HG02981 (cell line): ENCODE results near the gene CYP2W1.
"Not testable (repeated sequence)": the region's sequence is repeated elsewhere in the genome, so short reads cannot be mapped to it uniquely, and the experiment has no call there.

ENCODE experiments used
- ATAC-seq: cut with Tn5 transposase; IDR thresholded peaks from one replicate; pipeline ENCODE4 v1.9.1; 2021; ENCODE audit warnings: mild to moderate bottlenecking, moderate library complexity; ENCODE audit not compliant: unreplicated experiment

The CYP2W1 gene

GRCh38 chr7:996079-996872, 13.3 kb downstream of the CYP2W1 start:
- ATAC-seq = no peak

GRCh38 chr7:997404-998395, 14.7 kb downstream of the CYP2W1 start:
- ATAC-seq = no peak

- no peak for ATAC-seq
Observed at GRCh38 chr7:999149-999879, 16.3 kb downstream of the CYP2W1 start.

DNA sequence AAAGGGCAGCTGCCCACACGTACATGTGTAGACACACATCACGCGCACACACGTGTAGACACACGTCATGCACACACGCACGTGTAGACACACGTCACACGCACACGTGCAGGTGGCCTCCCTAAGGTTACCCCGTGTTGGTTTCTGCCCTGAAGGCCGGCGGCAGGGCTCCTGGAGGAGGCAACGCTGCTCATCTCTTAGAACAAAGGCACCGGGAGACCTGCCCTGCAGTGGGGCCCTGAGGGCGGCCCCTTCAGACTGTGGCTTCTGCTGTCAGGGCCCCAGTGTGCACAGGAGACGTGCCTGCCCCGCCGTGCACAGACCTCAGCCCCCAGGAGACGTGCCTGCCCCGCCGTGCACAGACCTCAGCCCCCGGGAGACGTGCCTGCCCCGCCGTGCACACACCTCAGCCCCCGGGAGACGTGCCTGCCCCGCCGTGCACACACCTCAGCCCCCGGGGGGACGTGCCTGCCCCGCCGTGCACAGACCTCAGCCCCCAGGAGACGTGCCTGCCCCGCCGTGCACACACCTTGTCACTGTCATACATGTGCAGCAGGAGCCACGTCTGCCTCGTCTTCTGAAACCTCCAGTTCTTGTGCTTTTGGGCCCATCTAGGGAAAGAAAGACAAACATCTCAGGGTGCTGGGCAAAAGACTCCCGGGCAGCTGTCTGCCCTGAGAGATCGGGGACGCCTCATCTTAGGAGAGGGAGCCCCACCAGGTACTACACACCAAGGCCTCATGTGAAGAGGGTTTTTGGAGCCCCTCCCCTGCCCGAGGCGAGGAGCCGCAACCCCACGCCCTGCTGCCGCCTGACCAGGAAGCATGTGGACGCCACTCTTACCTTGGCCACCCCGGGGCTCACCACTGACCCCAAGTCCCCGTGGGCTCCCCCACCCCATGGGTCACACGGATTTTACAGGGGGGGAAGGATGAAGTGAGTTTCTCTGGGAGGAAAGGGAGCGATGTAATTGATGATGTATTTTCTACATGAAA, 17.3 kb downstream of the CYP2W1 start:
- ATAC-seq = no peak

DNA sequence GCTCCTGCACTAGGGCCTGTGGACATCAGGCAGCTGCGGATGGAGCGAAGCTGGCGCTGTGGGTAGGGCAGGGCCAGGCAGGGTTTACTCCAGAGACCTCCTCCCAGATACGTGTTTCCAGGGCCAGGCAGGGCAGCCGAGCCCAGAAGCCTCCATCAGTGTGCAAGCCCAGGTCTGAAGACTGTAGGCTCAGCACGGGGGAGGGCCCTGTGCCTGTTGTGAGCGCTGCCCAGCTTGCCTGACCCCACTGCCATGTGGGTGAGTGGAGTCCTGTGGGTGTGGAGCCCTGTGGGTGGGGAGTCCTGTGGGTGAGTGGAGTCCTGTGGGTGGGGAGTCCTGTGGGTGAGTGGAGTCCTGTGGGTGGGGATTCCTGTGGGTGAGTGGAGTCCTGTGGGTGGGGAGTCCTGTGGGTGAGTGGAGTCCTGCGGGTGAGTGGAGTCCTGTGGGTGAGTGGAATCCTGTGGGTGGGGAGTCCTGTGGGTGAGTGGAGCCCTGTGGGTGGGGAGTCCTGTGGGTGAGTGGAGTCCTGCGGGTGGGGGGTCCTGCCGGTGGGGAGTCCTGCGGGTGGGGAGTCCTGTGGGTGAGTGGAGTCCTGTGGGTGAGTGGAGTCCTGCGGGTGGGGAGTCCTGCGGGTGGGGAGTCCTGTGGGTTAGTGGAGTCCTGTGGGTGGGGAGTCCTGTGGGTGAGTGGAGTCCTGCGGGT, 18.2 kb downstream of the CYP2W1 start:
- ATAC-seq = not testable (repeated sequence)

- not testable (repeated sequence) for ATAC-seq
Observed at GRCh38 chr7:1002026-1002425, 19.0 kb downstream of the CYP2W1 start.

GRCh38 chr7:1002445-1002844, 19.5 kb downstream of the CYP2W1 start:
- not testable (repeated sequence) for ATAC-seq

- no peak for ATAC-seq
Observed at GRCh38 chr7:1004018-1004852, 21.3 kb downstream of the CYP2W1 start.

DNA sequence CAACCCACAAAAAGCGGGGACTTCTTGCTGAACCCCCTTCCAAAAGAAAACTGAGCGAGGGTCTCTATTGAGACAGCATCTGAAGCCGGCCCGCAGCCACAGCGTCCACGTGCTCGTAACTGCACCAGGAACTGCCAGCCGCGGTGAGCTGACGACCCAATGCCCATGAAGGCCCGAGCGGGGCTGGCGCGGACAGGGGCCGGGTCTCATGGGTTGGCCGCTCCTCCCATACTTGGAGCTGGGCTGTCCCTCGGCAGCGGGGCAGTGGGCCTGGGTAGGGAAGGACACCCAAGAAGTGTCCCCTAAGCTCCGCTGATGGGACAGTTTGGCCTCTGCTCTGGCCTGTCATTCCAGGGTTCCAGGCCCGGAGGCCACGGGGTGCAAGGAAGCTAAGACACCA, 22.3 kb downstream of the CYP2W1 start:
- no peak for ATAC-seq

DNA sequence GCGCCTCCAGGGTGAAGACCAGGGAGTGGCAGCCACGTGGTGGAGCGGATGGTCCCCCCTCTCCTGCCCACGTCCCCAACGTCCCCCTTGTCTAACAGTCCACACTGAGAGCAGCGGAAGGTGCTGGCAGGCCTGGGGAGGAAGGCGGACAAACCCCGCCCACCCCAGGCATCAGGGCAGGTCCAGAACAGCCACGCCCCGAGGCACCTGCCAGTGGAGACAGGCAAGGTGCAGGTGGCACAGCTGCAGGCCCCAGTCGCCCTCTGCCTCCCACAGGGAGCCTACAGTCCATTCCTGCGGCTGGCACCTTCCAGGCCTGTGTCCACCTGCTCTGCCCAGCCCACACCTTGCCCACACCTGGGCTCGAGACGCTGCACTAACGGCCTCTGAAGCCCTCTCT, 24.9 kb downstream of the CYP2W1 start:
- no peak for ATAC-seq

DNA sequence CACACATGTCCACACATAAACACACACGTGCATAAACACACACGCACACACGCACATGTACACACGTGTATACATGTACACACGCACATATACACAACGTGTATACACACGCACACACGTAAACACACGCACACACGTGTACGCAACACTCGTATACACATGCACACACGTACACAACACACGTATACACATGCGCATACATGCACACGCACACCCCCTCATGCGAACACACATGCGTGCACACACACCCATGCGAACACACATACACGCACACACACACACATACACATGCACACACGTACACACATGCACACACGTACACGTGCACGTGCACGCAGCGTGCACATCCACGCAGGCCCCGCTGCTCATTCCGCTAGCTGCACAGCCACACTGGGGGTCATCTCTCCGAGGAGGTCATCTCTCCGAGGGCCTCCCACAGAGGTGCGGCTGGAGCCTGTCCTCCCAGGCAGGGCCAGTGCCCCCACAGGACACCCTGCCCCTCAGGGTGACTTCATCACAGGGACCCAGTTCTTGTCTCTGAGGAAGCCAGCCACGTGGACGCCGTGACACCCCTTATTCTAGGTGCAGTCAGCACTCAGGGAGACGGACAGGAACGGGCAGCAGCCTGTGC, 25.9 kb downstream of the CYP2W1 start:
- no peak for ATAC-seq

- ATAC-seq = no peak
Observed at GRCh38 chr7:1009747-1010146, 26.8 kb downstream of the CYP2W1 start.

DNA sequence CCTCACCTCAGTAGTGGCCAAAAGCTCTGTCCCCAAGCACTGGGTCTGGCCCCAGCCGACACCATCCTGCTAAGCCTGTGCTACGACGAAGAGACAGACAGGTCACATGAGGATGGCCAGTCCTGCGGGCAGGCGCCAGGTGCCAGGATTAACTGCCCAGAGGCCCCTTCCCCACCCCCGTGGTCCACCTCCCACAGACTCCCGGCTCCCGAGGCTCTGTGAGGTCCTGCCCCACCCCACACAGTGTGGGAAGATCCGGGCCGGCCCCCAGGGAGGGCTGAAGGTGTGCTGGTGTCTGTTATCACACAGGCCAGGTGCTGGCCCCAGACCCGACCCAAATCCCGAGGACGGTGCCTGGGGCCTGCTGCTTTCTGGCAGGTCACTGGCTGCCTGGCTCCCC, 27.2 kb downstream of the CYP2W1 start:
- ATAC-seq = no peak

- no peak for ATAC-seq
Observed at GRCh38 chr7:1011297-1012003, 28.5 kb downstream of the CYP2W1 start.

DNA sequence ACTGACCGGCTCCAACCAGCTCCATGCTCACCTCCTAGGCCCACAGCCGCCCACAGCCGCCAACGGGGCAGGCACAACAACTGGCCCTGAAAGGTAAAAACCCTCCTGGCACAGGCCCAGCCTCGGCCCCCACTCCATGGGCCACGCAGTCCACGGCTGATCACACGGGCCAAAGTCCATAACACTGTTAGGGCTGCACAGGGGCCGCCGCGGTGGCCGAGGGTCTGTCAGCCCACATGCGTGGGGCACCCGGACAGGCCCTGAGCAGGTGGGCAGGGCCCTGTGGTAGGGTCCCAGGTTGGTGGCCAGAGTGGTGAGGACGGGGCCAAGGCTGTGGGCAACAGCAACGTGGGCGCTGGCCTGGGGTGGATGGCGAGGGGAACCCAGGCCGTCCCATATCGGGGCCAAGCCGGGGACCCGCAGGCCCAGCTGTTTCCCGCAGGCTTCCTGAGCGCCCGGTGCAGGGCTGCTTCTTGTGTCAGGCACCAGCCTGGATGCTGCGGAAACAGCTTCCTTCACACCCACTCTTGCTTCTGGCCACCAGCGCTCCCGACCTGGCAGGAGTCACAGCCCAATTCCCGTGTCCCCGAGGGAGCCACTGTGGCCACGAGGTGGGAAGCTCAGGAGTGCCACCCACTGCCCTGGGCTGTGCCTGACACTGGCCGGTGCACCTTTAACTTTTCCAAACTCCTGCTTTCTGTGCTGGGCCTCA, 29.2 kb downstream of the CYP2W1 start:
- ATAC-seq = no peak

- no peak for ATAC-seq
Observed at GRCh38 chr7:1012716-1013095, 29.7 kb downstream of the CYP2W1 start.

DNA sequence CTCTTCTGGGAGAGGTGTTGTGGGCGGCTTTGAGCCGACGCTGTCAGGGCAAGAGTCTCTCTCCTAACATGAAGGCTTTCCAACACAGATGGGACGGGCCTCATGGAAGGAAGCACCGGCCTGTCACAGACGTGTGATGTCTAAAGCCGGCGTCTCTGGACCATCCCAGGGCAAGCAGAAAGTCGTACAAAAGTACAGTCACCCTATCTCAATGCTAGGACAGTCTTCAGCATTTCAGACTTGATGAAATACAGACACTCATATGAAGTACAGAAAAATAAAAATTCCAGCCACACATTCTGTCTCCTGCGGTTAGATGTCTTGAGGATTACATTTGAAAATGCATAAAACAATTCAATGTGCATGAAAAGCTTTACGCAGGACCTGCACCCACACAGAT, 30.6 kb downstream of the CYP2W1 start:
- ATAC-seq = no peak
